CD8-positive, alpha-beta memory T cell (primary cell): ENCODE results near the gene CAVIN2. TPM values are rescaled to one million over a fixed set of nuclear protein-coding genes. Genes with fewer than 3 reads are reported as not detected.

Experiments used
- CTCF ChIA-PET: fragments of 350-600 bp; sonication (Branson Sonifier 250); formaldehyde crosslinking; loops from one replicate; lab custom pipeline; 2021; ENCODE audit warnings: antibody characterized with exemption; lab: Charles Lee
- POLR2A ChIA-PET: fragments of 350-600 bp; sonication (Branson Sonifier 250); formaldehyde crosslinking; loops from one replicate; lab custom pipeline; 2021; ENCODE audit warnings: antibody characterized with exemption; lab: Charles Lee
- DNase-seq, 5 donors: peaks; one replicate each; pipeline versions ENCODE4 v3.0.0 to v3.0.0-alpha.2; 2020 to 2022; ENCODE audit warnings: mixed read lengths in 1 of 5
- H3K27ac ChIP-seq: one replicate; pipeline ENCODE4 v1.7.0; 2013; ENCODE audit warnings: low read depth, mild to moderate bottlenecking, low read length, moderate library complexity
- H3K27me3 ChIP-seq: 2 replicates; pipeline ENCODE4 v1.7.0; 2013; ENCODE audit warnings: low read length, mild to moderate bottlenecking; ENCODE audit not compliant: insufficient read depth, poor library complexity, severe bottlenecking
- H3K36me3 ChIP-seq: 2 replicates; pipeline ENCODE4 v1.7.0; 2013; ENCODE audit warnings: mild to moderate bottlenecking, low read length, moderate library complexity; ENCODE audit not compliant: insufficient read depth
- H3K4me1 ChIP-seq: 2 replicates; pipeline ENCODE4 v1.7.0; 2013; ENCODE audit warnings: mild to moderate bottlenecking, low read length, moderate library complexity; ENCODE audit not compliant: insufficient read depth
- H3K4me3 ChIP-seq: 2 replicates; pipeline ENCODE4 v1.7.0; 2013; ENCODE audit warnings: mild to moderate bottlenecking, low read length
- H3K9me3 ChIP-seq: 2 replicates; pipeline ENCODE4 v1.7.0; 2013; ENCODE audit warnings: mild to moderate bottlenecking, low read length
- H3K27ac Mint-ChIP-seq, 8 donors: one replicate each; pipeline ENCODE4 v1.8.0; 2020 to 2021; ENCODE audit warnings: mixed read lengths in 8 of 8, mild to moderate bottlenecking in 6 of 8, inconsistent platforms in 3 of 8, moderate library complexity in 3 of 8
- H3K27me3 Mint-ChIP-seq, 2 donors: one replicate each; pipeline ENCODE4 v1.8.0; 2020 to 2021; ENCODE audit warnings: mixed read lengths in 2 of 2, mild to moderate bottlenecking in 1 of 2, moderate library complexity in 1 of 2
- H3K36me3 Mint-ChIP-seq, 3 donors: one replicate each; pipeline ENCODE4 v1.8.0; 2020 to 2021; ENCODE audit warnings: mixed read lengths in 3 of 3, inconsistent platforms in 1 of 3, mild to moderate bottlenecking in 1 of 3
- H3K4me1 Mint-ChIP-seq, 3 donors: one replicate each; pipeline ENCODE4 v1.8.0; 2020 to 2021; ENCODE audit warnings: mixed read lengths in 3 of 3, inconsistent platforms in 1 of 3, mild to moderate bottlenecking in 1 of 3
- H3K4me3 Mint-ChIP-seq, 7 donors: one replicate each; pipeline ENCODE4 v1.8.0; 2020 to 2021; ENCODE audit warnings: mixed read lengths in 7 of 7, mild to moderate bottlenecking in 6 of 7, moderate library complexity in 4 of 7, inconsistent platforms in 2 of 7
- H3K9me3 Mint-ChIP-seq, 5 donors: one replicate each; pipeline ENCODE4 v1.8.0; 2020 to 2022; ENCODE audit warnings: mixed read lengths in 5 of 5, mild to moderate bottlenecking in 3 of 5, moderate library complexity in 2 of 5, inconsistent platforms in 1 of 5
- polyA plus RNA-seq: library from polyadenylated mRNA; unstranded; fragments of 300-500 nt; fragmentation: Illumina TruSeq; gene quantifications from one replicate; pipeline ENCODE4 v1.2.3, GENCODE V29; 2021
- total RNA-seq, 2 experiments: library from RNA; stranded (reverse); gene quantifications; one replicate each; pipeline ENCODE4 v1.2.3, GENCODE V29; 2021

Gene CAVIN2
- total and polyA plus RNA-seq, 3 experiments from 2014 or later = not detected

- ChIA-PET CTCF (no interaction called here), POLR2A (no interaction called here)
- Mint-ChIP-seq H3K9me3 (no peaks in the 10 kb centered on the region), H3K4me3 (no peak overlapping the region), H3K36me3 (no peaks in the 10 kb centered on the region), H3K27ac (no peak overlapping the region), H3K27me3 (peaks cover 7 to 40% of the 10 kb centered on the region in 2 donors), H3K4me1 (no peaks in the 10 kb centered on the region)
- Histone ChIP-seq H3K27ac (no peak overlapping the region), H3K4me1 (no peaks in the 10 kb centered on the region), H3K4me3 (no peak overlapping the region), H3K9me3 (no peaks in the 10 kb centered on the region), H3K36me3 (no peaks in the 10 kb centered on the region), H3K27me3 (no peaks in the 10 kb centered on the region)
- no peak for DNase-seq
These were observed 14.2 kb downstream of the CAVIN2 start for GRCh38 chr2:191832668-191833067.

GRCh38 chr2:191831410-191831994, 15.4 kb downstream of the CAVIN2 start:
- Histone ChIP-seq H3K36me3 (no peaks in the 10 kb centered on the region), H3K4me1 (no peaks in the 10 kb centered on the region), H3K9me3 (no peaks in the 10 kb centered on the region), H3K27ac (no peak overlapping the region), H3K4me3 (no peak overlapping the region), H3K27me3 (no peaks in the 10 kb centered on the region)
- no peaks in the 10 kb centered on the region for H3K4me1 Mint-ChIP-seq
- no peak overlapping the region for H3K4me3 Mint-ChIP-seq
- H3K36me3 Mint-ChIP-seq = no peaks in the 10 kb centered on the region
- POLR2A ChIA-PET = no interaction called here
- no peaks in the 10 kb centered on the region for H3K9me3 Mint-ChIP-seq
- peaks cover 3 to 37% of the 10 kb centered on the region in 2 donors for H3K27me3 Mint-ChIP-seq
- no peak overlapping the region for H3K27ac Mint-ChIP-seq
- no peak for DNase-seq
- CTCF ChIA-PET = no interaction called here

- Histone ChIP-seq H3K27ac (no peak overlapping the region), H3K9me3 (no peaks in the 10 kb centered on the region), H3K4me3 (no peak overlapping the region), H3K4me1 (no peaks in the 10 kb centered on the region), H3K36me3 (no peaks in the 10 kb centered on the region), H3K27me3 (no peaks in the 10 kb centered on the region)
- Mint-ChIP-seq H3K9me3 (no peaks in the 10 kb centered on the region), H3K27ac (no peak overlapping the region), H3K4me3 (no peak overlapping the region), H3K36me3 (no peaks in the 10 kb centered on the region), H3K4me1 (no peaks in the 10 kb centered on the region), H3K27me3 (peaks cover 17 to 38% of the 10 kb centered on the region in 2 donors)
- DNase-seq = no peak
- ChIA-PET CTCF (no interaction called here), POLR2A (no interaction called here)
These were observed 22.5 kb downstream of the CAVIN2 start for GRCh38 chr2:191824398-191824797.

GRCh38 chr2:191821078-191821477, 25.8 kb downstream of the CAVIN2 start:
- Mint-ChIP-seq H3K4me3 (no peak overlapping the region), H3K27ac (no peak overlapping the region), H3K4me1 (no peaks in the 10 kb centered on the region), H3K9me3 (no peaks in the 10 kb centered on the region), H3K36me3 (no peaks in the 10 kb centered on the region), H3K27me3 (peaks cover 17 to 53% of the 10 kb centered on the region in 2 donors)
- ChIA-PET CTCF (no interaction called here), POLR2A (no interaction called here)
- no peak overlapping the region for H3K27ac ChIP-seq
- no peaks in the 10 kb centered on the region for H3K36me3 ChIP-seq
- H3K4me3 ChIP-seq = no peak overlapping the region
- no peaks in the 10 kb centered on the region for H3K9me3 ChIP-seq
- H3K4me1 ChIP-seq = no peaks in the 10 kb centered on the region
- DNase-seq = no peak
- no peaks in the 10 kb centered on the region for H3K27me3 ChIP-seq

- H3K9me3 ChIP-seq = no peaks in the 10 kb centered on the region
- no peaks in the 10 kb centered on the region for H3K4me1 Mint-ChIP-seq
- no peaks in the 10 kb centered on the region for H3K27me3 ChIP-seq
- POLR2A ChIA-PET = no interaction called here
- peaks cover 14 to 53% of the 10 kb centered on the region in 2 donors for H3K27me3 Mint-ChIP-seq
- DNase-seq = no peak
- CTCF ChIA-PET = no interaction called here
- no peak overlapping the region for H3K4me3 Mint-ChIP-seq
- no peaks in the 10 kb centered on the region for H3K4me1 ChIP-seq
- no peak overlapping the region for H3K27ac ChIP-seq
- no peaks in the 10 kb centered on the region for H3K36me3 ChIP-seq
- H3K4me3 ChIP-seq = no peak overlapping the region
- H3K9me3 Mint-ChIP-seq = no peaks in the 10 kb centered on the region
- no peaks in the 10 kb centered on the region for H3K36me3 Mint-ChIP-seq
- H3K27ac Mint-ChIP-seq = no peak overlapping the region
These were observed 28.1 kb downstream of the CAVIN2 start for GRCh38 chr2:191818725-191819350.

GRCh38 chr2:191818133-191818532, 28.8 kb downstream of the CAVIN2 start:
- Mint-ChIP-seq H3K36me3 (no peaks in the 10 kb centered on the region), H3K4me1 (no peaks in the 10 kb centered on the region), H3K27me3 (peaks cover 10 to 57% of the 10 kb centered on the region in 2 donors), H3K4me3 (no peak overlapping the region), H3K27ac (no peak overlapping the region), H3K9me3 (no peaks in the 10 kb centered on the region)
- H3K27me3 ChIP-seq = no peaks in the 10 kb centered on the region
- no peak overlapping the region for H3K27ac ChIP-seq
- no peaks in the 10 kb centered on the region for H3K4me1 ChIP-seq
- H3K36me3 ChIP-seq = no peaks in the 10 kb centered on the region
- DNase-seq = no peak
- H3K9me3 ChIP-seq = no peaks in the 10 kb centered on the region
- ChIA-PET POLR2A (no interaction called here), CTCF (no interaction called here)
- H3K4me3 ChIP-seq = no peak overlapping the region

- no peaks in the 10 kb centered on the region for H3K9me3 Mint-ChIP-seq
- no peaks in the 10 kb centered on the region for H3K36me3 Mint-ChIP-seq
- no peak overlapping the region for H3K27ac ChIP-seq
- H3K4me1 Mint-ChIP-seq = no peaks in the 10 kb centered on the region
- no peaks in the 10 kb centered on the region for H3K4me1 ChIP-seq
- DNase-seq = no peak
- peaks cover 6 to 32% of the 10 kb centered on the region in 2 donors for H3K27me3 Mint-ChIP-seq
- H3K4me3 ChIP-seq = no peak overlapping the region
- H3K27ac Mint-ChIP-seq = no peak overlapping the region
- CTCF ChIA-PET = no interaction called here
- POLR2A ChIA-PET = no interaction called here
- H3K4me3 Mint-ChIP-seq = no peak overlapping the region
- no peaks in the 10 kb centered on the region for H3K9me3 ChIP-seq
- H3K27me3 ChIP-seq = no peaks in the 10 kb centered on the region
- H3K36me3 ChIP-seq = no peaks in the 10 kb centered on the region
These were observed 31.9 kb downstream of the CAVIN2 start for GRCh38 chr2:191815010-191815409.

GRCh38 chr2:191813943-191814342, 32.9 kb downstream of the CAVIN2 start:
- no peak overlapping the region for H3K4me3 Mint-ChIP-seq
- Histone ChIP-seq H3K4me1 (no peaks in the 10 kb centered on the region), H3K36me3 (no peaks in the 10 kb centered on the region), H3K4me3 (no peak overlapping the region), H3K9me3 (no peaks in the 10 kb centered on the region), H3K27me3 (no peaks in the 10 kb centered on the region), H3K27ac (no peak overlapping the region)
- ChIA-PET CTCF (no interaction called here), POLR2A (no interaction called here)
- H3K27me3 Mint-ChIP-seq = peaks cover 6 to 27% of the 10 kb centered on the region in 2 donors
- H3K9me3 Mint-ChIP-seq = no peaks in the 10 kb centered on the region
- no peaks in the 10 kb centered on the region for H3K4me1 Mint-ChIP-seq
- no peak for DNase-seq
- H3K27ac Mint-ChIP-seq = no peak overlapping the region
- H3K36me3 Mint-ChIP-seq = no peaks in the 10 kb centered on the region
